ENCODE data around the gene ZMYM3. TPM values are rescaled to one million over a fixed set of nuclear protein-coding genes. Genes with fewer than 3 reads are reported as not detected.

Gene ZMYM3
- total RNA-seq, 1 experiment from 2014 or later: 77.5 TPM

DNA sequence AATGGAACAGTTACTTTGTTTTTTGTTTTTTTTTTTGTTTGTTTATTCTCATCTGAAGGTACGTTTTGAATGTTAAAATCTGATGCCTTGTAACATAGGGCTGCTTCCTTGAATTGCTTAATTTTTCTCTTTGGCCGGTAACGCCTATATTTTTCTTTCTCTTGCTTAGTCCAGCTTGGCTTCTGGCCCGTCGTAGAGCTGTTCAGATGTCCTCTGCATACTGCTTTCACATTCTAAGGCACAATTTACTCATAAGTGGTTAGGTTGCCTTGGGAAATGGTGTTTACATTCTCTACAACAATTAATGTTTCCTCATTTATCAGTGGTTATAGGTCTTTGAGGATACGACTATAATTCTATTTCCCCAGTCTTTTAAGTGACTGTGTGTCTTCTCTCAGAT, 37.4 kb upstream of the ZMYM3 start:
- no peak for TF ChIP-seq GABPB1 (CRISPR knock-in tag; IDR thresholded peaks at IDR 0.05)
- TF ChIP-seq MYBL2 (CRISPR knock-in tag; IDR thresholded peaks at IDR 0.05): no peak
- TF ChIP-seq, protein P1, sequence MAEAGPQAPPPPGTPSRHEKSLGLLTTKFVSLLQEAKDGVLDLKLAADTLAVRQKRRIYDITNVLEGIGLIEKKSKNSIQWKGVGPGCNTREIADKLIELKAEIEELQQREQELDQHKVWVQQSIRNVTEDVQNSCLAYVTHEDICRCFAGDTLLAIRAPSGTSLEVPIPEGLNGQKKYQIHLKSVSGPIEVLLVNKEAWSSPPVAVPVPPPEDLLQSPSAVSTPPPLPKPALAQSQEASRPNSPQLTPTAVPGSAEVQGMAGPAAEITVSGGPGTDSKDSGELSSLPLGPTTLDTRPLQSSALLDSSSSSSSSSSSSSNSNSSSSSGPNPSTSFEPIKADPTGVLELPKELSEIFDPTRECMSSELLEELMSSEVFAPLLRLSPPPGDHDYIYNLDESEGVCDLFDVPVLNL (CRISPR knock-in tag; IDR thresholded peaks at IDR 0.05; ENCODE audit: borderline replicate concordance, low read depth): no peak
- TF ChIP-seq, protein P2, sequence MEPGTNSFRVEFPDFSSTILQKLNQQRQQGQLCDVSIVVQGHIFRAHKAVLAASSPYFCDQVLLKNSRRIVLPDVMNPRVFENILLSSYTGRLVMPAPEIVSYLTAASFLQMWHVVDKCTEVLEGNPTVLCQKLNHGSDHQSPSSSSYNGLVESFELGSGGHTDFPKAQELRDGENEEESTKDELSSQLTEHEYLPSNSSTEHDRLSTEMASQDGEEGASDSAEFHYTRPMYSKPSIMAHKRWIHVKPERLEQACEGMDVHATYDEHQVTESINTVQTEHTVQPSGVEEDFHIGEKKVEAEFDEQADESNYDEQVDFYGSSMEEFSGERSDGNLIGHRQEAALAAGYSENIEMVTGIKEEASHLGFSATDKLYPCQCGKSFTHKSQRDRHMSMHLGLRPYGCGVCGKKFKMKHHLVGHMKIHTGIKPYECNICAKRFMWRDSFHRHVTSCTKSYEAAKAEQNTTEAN (CRISPR knock-in tag; IDR thresholded peaks at IDR 0.05): no peak
- TF ChIP-seq ELF4 (CRISPR knock-in tag; IDR thresholded peaks at IDR 0.05; ENCODE audit: low read depth): no peak
- TF ChIP-seq FOXP1 (CRISPR knock-in tag; IDR thresholded peaks at IDR 0.05; ENCODE audit: borderline replicate concordance): no peak
- no peak for TF ChIP-seq SOX15 (CRISPR knock-in tag; IDR thresholded peaks at IDR 0.05)
- TF ChIP-seq NR1H2 (CRISPR knock-in tag; IDR thresholded peaks at IDR 0.05): no peak
- no peak for TF ChIP-seq TEAD4 (CRISPR knock-in tag; IDR thresholded peaks at IDR 0.05)
- no peak for TF ChIP-seq CREM (CRISPR knock-in tag; IDR thresholded peaks at IDR 0.05)
- TF ChIP-seq, protein P3, sequence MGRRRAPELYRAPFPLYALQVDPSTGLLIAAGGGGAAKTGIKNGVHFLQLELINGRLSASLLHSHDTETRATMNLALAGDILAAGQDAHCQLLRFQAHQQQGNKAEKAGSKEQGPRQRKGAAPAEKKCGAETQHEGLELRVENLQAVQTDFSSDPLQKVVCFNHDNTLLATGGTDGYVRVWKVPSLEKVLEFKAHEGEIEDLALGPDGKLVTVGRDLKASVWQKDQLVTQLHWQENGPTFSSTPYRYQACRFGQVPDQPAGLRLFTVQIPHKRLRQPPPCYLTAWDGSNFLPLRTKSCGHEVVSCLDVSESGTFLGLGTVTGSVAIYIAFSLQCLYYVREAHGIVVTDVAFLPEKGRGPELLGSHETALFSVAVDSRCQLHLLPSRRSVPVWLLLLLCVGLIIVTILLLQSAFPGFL (CRISPR knock-in tag; IDR thresholded peaks at IDR 0.05; ENCODE audit: borderline replicate concordance): no peak
- TF ChIP-seq, protein P4, sequence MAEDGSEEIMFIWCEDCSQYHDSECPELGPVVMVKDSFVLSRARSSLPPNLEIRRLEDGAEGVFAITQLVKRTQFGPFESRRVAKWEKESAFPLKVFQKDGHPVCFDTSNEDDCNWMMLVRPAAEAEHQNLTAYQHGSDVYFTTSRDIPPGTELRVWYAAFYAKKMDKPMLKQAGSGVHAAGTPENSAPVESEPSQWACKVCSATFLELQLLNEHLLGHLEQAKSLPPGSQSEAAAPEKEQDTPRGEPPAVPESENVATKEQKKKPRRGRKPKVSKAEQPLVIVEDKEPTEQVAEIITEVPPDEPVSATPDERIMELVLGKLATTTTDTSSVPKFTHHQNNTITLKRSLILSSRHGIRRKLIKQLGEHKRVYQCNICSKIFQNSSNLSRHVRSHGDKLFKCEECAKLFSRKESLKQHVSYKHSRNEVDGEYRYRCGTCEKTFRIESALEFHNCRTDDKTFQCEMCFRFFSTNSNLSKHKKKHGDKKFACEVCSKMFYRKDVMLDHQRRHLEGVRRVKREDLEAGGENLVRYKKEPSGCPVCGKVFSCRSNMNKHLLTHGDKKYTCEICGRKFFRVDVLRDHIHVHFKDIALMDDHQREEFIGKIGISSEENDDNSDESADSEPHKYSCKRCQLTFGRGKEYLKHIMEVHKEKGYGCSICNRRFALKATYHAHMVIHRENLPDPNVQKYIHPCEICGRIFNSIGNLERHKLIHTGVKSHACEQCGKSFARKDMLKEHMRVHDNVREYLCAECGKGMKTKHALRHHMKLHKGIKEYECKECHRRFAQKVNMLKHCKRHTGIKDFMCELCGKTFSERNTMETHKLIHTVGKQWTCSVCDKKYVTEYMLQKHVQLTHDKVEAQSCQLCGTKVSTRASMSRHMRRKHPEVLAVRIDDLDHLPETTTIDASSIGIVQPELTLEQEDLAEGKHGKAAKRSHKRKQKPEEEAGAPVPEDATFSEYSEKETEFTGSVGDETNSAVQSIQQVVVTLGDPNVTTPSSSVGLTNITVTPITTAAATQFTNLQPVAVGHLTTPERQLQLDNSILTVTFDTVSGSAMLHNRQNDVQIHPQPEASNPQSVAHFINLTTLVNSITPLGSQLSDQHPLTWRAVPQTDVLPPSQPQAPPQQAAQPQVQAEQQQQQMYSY (CRISPR knock-in tag; IDR thresholded peaks at IDR 0.05): no peak
- TF ChIP-seq HMGA2 (CRISPR knock-in tag; IDR thresholded peaks at IDR 0.05): no peak
- no peak for TF ChIP-seq ZNF317 (CRISPR knock-in tag; IDR thresholded peaks at IDR 0.05; ENCODE audit: borderline replicate concordance, low read depth)
- TF ChIP-seq, protein P5, sequence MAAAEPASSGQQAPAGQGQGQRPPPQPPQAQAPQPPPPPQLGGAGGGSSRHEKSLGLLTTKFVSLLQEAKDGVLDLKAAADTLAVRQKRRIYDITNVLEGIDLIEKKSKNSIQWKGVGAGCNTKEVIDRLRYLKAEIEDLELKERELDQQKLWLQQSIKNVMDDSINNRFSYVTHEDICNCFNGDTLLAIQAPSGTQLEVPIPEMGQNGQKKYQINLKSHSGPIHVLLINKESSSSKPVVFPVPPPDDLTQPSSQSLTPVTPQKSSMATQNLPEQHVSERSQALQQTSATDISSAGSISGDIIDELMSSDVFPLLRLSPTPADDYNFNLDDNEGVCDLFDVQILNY (CRISPR knock-in tag; IDR thresholded peaks at IDR 0.05): no peak
- TF ChIP-seq OVOL2 (CRISPR knock-in tag; IDR thresholded peaks at IDR 0.05; ENCODE audit: borderline replicate concordance): no peak
- Mint-ChIP-seq H3K4me1 (peaks cover 4% of the 10 kb centered on the region; the same call in 1 of the 2 replicates), H3K9me3 (no peaks in the 10 kb centered on the region), H3K27ac (peak overlapping the region; percentile 53), H3K36me3 (peaks cover 56% of the 10 kb centered on the region), H3K4me3 (no peak overlapping the region), H3K27me3 (ENCODE audit: low read depth) (no peaks in the 10 kb centered on the region)
- CTCF ChIA-PET: no interaction called here
- POLR2A ChIA-PET: interaction anchor here (0.6 kb wide), 1 partner anchor 75 kb away, joined by 4 read pairs; the partner anchor contains the start of gene TAF1
- DNase-seq (ENCODE audit: low spot score): no peak
- ATAC-seq: no peak

DNA sequence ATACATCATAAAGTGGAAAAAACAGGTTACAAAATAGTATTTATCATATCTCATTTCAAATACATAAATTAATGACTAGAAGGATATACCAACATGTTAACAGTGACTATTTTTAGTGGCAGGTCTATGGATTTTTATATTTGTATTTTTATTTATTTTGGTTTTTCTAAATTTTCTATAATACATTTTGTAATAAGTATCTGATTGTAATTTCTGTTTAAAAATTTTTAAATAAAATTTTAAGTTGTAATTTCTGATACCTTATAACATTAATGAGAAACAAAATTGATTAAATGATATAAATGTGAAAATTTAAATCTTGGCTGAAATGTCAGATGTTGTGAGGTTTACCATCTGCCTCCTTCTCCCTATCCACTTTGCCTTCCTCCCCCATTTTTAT, 32.0 kb upstream of the ZMYM3 start:
- H3K4me3 Mint-ChIP-seq: peak overlapping the region; percentile 98
- TF ChIP-seq ZNF232 (CRISPR knock-in tag; IDR thresholded peaks at IDR 0.05) (no peak), CREB1 (CRISPR knock-in tag; IDR thresholded peaks at IDR 0.05) (no peak), IRF2 (CRISPR knock-in tag; IDR thresholded peaks at IDR 0.05; ENCODE audit: borderline replicate concordance, low read depth) (no peak), KAT7 (CRISPR knock-in tag; IDR thresholded peaks at IDR 0.05; ENCODE audit: borderline replicate concordance) (no peak), TP53 (CRISPR knock-in tag; IDR thresholded peaks at IDR 0.05) (no peak), ZNF219 (CRISPR knock-in tag; IDR thresholded peaks at IDR 0.05; ENCODE audit: borderline replicate concordance) (no peak), MYBL2 (CRISPR knock-in tag; IDR thresholded peaks at IDR 0.05) (no peak)
- H3K27me3 Mint-ChIP-seq (ENCODE audit: low read depth): no peaks in the 10 kb centered on the region
- H3K9me3 Mint-ChIP-seq: no peaks in the 10 kb centered on the region
- POLR2A ChIA-PET: no interaction called here
- ATAC-seq (no peak), DNase-seq (ENCODE audit: low spot score) (no peak)
- peaks cover 40% of the 10 kb centered on the region for H3K36me3 Mint-ChIP-seq
- CTCF ChIA-PET: no interaction called here
- no peak overlapping the region for H3K27ac Mint-ChIP-seq
- peaks cover 16% of the 10 kb centered on the region for H3K4me1 Mint-ChIP-seq
